Mucosa of descending colon (tissue), 3 donors: ENCODE results near the gene SDHA. TPM values are rescaled to one million over a fixed set of nuclear protein-coding genes. Genes with fewer than 3 reads are reported as not detected.
A peak's percentile ranks its signal among the peaks of the same experiment; 100 is the strongest.

ENCODE experiments used
- ATAC-seq: fragments of 200-7000 bp; cut with Tn5 transposase; one replicate; pipeline ENCODE4 v1.9.1; 2020; ENCODE audit warnings: mild to moderate bottlenecking, moderate library complexity
- DNase-seq, 3 donors: peaks; one replicate each; pipeline ENCODE4 v3.0.0-alpha.2; 2020
- H3K36me3 ChIP-seq: fragments of 200-600 bp; one replicate; pipeline ENCODE4 v1.8.0; 2021; ENCODE audit warnings: low read depth, mild to moderate bottlenecking
- H3K4me1 ChIP-seq: fragments of 200-600 bp; one replicate; pipeline ENCODE4 v1.8.0; 2021; ENCODE audit warnings: low read depth, mild to moderate bottlenecking
- H3K4me3 ChIP-seq: fragments of 200-600 bp; one replicate; pipeline ENCODE4 v1.8.0; 2021; ENCODE audit warnings: mild to moderate bottlenecking
- H3K9me3 ChIP-seq: fragments of 200-600 bp; one replicate; pipeline ENCODE4 v1.8.0; 2021; ENCODE audit warnings: mild to moderate bottlenecking
- CTCF ChIP-seq: fragments of 200-600 bp; IDR thresholded peaks from one replicate; pipeline ENCODE4 v1.8.0; 2022; ENCODE audit warnings: antibody characterized with exemption, mild to moderate bottlenecking
- intact Hi-C, 2 donors: fragments of 100-400 bp; cut with DNase I in 1 of 2; cut with micrococcal nuclease in 1 of 2; formaldehyde crosslinking; loops; one replicate each; pipeline versions ENCODE4 v1.11.0 to v1.11.1; 2022; cut with DNase I, micrococcal nuclease
- total RNA-seq, 3 donors: library from RNA; stranded (reverse); fragmentation: NEBNext Ultra II Directional in 2 of 3; extraction: Animal tissue kit (Norgen Biotek cat#: 25700) in 2 of 3; gene quantifications; one replicate each; pipeline versions ENCODE4 v1.2.1 to v1.2.4, GENCODE V29; 2021 to 2023
- donor health status: DM: no; HTN: no; CAD: no; lungs with moderate emphysema.
- donor health status: DM: no; HTN: no; CAD: no.
- donor health status: DM: no; HTN: yes; CAD: no.

Gene SDHA
- total RNA-seq, 3 donors from 2014 or later = 223 to 322 (median 249) TPM

- Histone ChIP-seq H3K4me1 (peaks cover 11% of the 10 kb centered on the region), H3K4me3 (no peak overlapping the region), H3K36me3 (no peaks in the 10 kb centered on the region), H3K9me3 (no peaks in the 10 kb centered on the region)
- intact Hi-C loops = no loop called here
- no peak for DNase-seq
- no peak for ATAC-seq
- TF ChIP-seq CTCF = no peak
Measured at GRCh38 chr5:190366-191035, 27.6 kb upstream of the SDHA start.

GRCh38 chr5:191036-191948 is 26.8 kb upstream of the SDHA start, which contains the start of gene LRRC14B:
TSS of gene LRRC14B (plus strand) at chr5:191495. CDS start at chr5:191539, 44 bp downstream.
- H3K4me3 ChIP-seq = no peak within 1 kb of the TSS
- intact Hi-C loops = no loop called here
- no peak for TF ChIP-seq CTCF
- ATAC-seq = peak; percentile 17
- DNase-seq = peak in 1 of 3 donors; percentile 39
- H3K9me3 ChIP-seq = no peaks in the 10 kb centered on the region
- H3K36me3 ChIP-seq = no peaks in the 10 kb centered on the region
- peaks cover 11% of the 10 kb centered on the region for H3K4me1 ChIP-seq

GRCh38 chr5:191949-192690 is 26.0 kb upstream of the SDHA start:
- no peak for TF ChIP-seq CTCF
- Histone ChIP-seq H3K4me1 (peaks cover 11% of the 10 kb centered on the region), H3K9me3 (no peaks in the 10 kb centered on the region), H3K36me3 (no peaks in the 10 kb centered on the region), H3K4me3 (no peak overlapping the region)
- intact Hi-C loops = no loop called here
- DNase-seq (no peak), ATAC-seq (no peak)

- H3K9me3 ChIP-seq = no peaks in the 10 kb centered on the region
- no peak overlapping the region for H3K4me3 ChIP-seq
- DNase-seq (no peak), ATAC-seq (no peak)
- TF ChIP-seq CTCF = no peak
- intact Hi-C loops = no loop called here
- peaks cover 11% of the 10 kb centered on the region for H3K4me1 ChIP-seq
- no peaks in the 10 kb centered on the region for H3K36me3 ChIP-seq
Measured at GRCh38 chr5:192691-192969, 25.5 kb upstream of the SDHA start.

GRCh38 chr5:192970-193831 is 24.9 kb upstream of the SDHA start:
- DNase-seq (no peak), ATAC-seq (no peak)
- no peak for TF ChIP-seq CTCF
- Histone ChIP-seq H3K36me3 (no peaks in the 10 kb centered on the region), H3K4me3 (no peak overlapping the region), H3K4me1 (peaks cover 11% of the 10 kb centered on the region), H3K9me3 (no peaks in the 10 kb centered on the region)
- intact Hi-C loops = no loop called here
